CD4-positive, alpha-beta T cell treated with Interleukin-21 for 1 hour (primary cell): ENCODE data around the gene PKNOX2.

Source experiments
- DNase-seq: peaks from one replicate; pipeline ENCODE4 v3.0.0-alpha.2; 2020

PKNOX2 gene

GRCh38 chr11:125423247-125423849 lies 258.8 kb downstream of the PKNOX2 start:
- DNase-seq = peak; percentile 13

- DNase-seq = no peak
Observed at GRCh38 chr11:125425601-125426000, 261.1 kb downstream of the PKNOX2 start.

GRCh38 chr11:125426818-125427528 lies 262.4 kb downstream of the PKNOX2 start:
- no peak for DNase-seq

GRCh38 chr11:125428486-125429173 lies 264.1 kb downstream of the PKNOX2 start:
- no peak for DNase-seq

GRCh38 chr11:125429174-125429707 lies 264.7 kb downstream of the PKNOX2 start:
- peak; percentile 30 for DNase-seq

- DNase-seq = no peak
Observed at GRCh38 chr11:125429807-125430678, 265.5 kb downstream of the PKNOX2 start.

- DNase-seq = no peak
Observed at GRCh38 chr11:125431009-125431408, 266.5 kb downstream of the PKNOX2 start.

GRCh38 chr11:125431481-125431880 lies 266.9 kb downstream of the PKNOX2 start:
- no peak for DNase-seq

- DNase-seq = no peak
Observed at GRCh38 chr11:125433454-125434121, 269.0 kb downstream of the PKNOX2 start.

- no peak for DNase-seq
Observed at GRCh38 chr11:125435461-125436238, 271.1 kb downstream of the PKNOX2 start.

- DNase-seq = no peak
Observed at GRCh38 chr11:125441648-125442410, 277.3 kb downstream of the PKNOX2 start.

GRCh38 chr11:125442946-125443345 lies 278.4 kb downstream of the PKNOX2 start:
- DNase-seq = no peak

- DNase-seq = no peak
Observed at GRCh38 chr11:125443767-125444311, 279.3 kb downstream of the PKNOX2 start.

- no peak for DNase-seq
Observed at GRCh38 chr11:125445731-125446130, 281.2 kb downstream of the PKNOX2 start.

- no peak for DNase-seq
Observed at GRCh38 chr11:125446279-125446678, 281.7 kb downstream of the PKNOX2 start.

- DNase-seq = no peak
Observed at GRCh38 chr11:125447721-125448120, 283.2 kb downstream of the PKNOX2 start.

- DNase-seq = no peak
Observed at GRCh38 chr11:125448136-125448535, 283.6 kb downstream of the PKNOX2 start.

- no peak for DNase-seq
Observed at GRCh38 chr11:125449565-125449964, 285.0 kb downstream of the PKNOX2 start.

- no peak for DNase-seq
Observed at GRCh38 chr11:125451400-125452124, 287.0 kb downstream of the PKNOX2 start.

- no peak for DNase-seq
Observed at GRCh38 chr11:125452125-125452470, 287.5 kb downstream of the PKNOX2 start.
